Subcutaneous abdominal adipose tissue (tissue), 5 donors: ENCODE results near the gene LYRM2.

Source experiments
- H3K27ac ChIP-seq: one replicate; pipeline ENCODE4 v1.7.0; 2013; ENCODE audit warnings: low read depth, mild to moderate bottlenecking, inconsistent platforms, low read length, moderate library complexity
- H3K27me3 ChIP-seq, 5 donors: one replicate each; pipeline ENCODE4 v1.7.0; 2013; ENCODE audit warnings: low read length in 5 of 5, inconsistent platforms in 1 of 5; ENCODE audit not compliant: control insufficient read depth in 5 of 5, insufficient read depth in 4 of 5
- H3K36me3 ChIP-seq, 5 donors: one replicate each; pipeline ENCODE4 v1.7.0; 2013; ENCODE audit warnings: low read length in 5 of 5; ENCODE audit not compliant: control insufficient read depth in 5 of 5, insufficient read depth in 5 of 5
- H3K4me1 ChIP-seq, 5 donors: one replicate each; pipeline ENCODE4 v1.7.0; 2013; ENCODE audit warnings: low read length in 5 of 5, mild to moderate bottlenecking in 3 of 5, moderate library complexity in 1 of 5; ENCODE audit not compliant: control insufficient read depth in 5 of 5, insufficient read depth in 5 of 5
- H3K4me3 ChIP-seq, 5 donors: one replicate each; pipeline ENCODE4 v1.7.0; 2013; ENCODE audit warnings: low read length in 5 of 5, low read depth in 1 of 5
- H3K9ac ChIP-seq, 5 donors: one replicate each; pipeline ENCODE4 v1.7.0; 2013; ENCODE audit warnings: low read length in 5 of 5, mild to moderate bottlenecking in 4 of 5, moderate library complexity in 3 of 5
- H3K9me3 ChIP-seq, 5 donors: one replicate each; pipeline ENCODE4 v1.7.0; 2013; ENCODE audit warnings: low read length in 5 of 5; ENCODE audit not compliant: control insufficient read depth in 5 of 5
- donor health status: healthy.
- donor health status: healthy.
- donor health status: healthy.
- donor health status: healthy.
- donor health status: healthy.

Gene LYRM2

DNA sequence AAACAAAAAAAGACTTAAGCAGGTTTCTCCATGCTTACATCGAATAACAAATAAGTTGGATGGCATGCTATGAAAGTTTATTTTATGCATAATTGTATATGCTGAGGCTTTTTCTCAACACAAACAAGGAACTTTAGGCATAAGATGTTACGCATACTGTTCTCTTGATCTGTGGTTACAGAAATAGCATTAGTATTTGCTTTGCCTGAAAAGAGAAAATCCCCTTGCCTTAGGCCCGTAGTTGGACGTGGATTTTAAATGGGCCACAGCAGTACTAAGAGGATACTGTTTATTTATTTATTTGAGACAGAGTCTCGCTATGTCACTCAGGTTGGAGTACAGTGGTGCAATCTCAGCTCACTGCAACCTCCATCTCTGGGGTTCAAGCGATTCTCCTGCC, 19.0 kb downstream of the LYRM2 start:
- Histone ChIP-seq H3K9ac (no peak overlapping the region), H3K36me3 (peaks cover 0 to 22% (median 10%) of the 10 kb centered on the region in 5 donors), H3K9me3 (no peaks in the 10 kb centered on the region), H3K27me3 (no peaks in the 10 kb centered on the region), H3K4me3 (no peak overlapping the region), H3K4me1 (no peaks in the 10 kb centered on the region), H3K27ac (no peak overlapping the region)

DNA sequence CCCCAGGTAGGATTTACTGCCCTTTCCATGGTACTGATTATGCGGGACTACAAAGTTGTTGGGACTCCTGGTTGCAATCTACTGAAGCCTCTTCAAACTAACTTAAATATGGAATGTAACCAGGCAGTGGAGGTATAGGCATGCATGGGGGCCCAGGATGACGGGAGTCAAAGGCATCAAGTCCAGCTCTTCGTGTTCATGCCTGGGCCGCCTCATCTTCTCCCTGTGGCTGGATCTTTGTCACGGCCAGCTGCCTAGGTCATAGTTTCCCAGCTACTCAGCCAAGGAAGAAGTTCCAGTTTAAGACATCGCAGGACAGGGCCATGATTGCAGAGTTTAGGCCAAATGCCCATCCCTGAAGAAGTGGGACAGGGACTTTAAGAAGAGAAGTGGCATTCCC, 20.5 kb downstream of the LYRM2 start:
- Histone ChIP-seq H3K4me3 (no peak overlapping the region), H3K9me3 (no peaks in the 10 kb centered on the region), H3K4me1 (no peaks in the 10 kb centered on the region), H3K36me3 (peaks cover 0 to 12% (median 6%) of the 10 kb centered on the region in 5 donors), H3K27me3 (no peaks in the 10 kb centered on the region), H3K9ac (no peak overlapping the region), H3K27ac (no peak overlapping the region)

GRCh38 chr6:89616531-89616930, 22.0 kb downstream of the LYRM2 start:
- Histone ChIP-seq H3K9me3 (no peaks in the 10 kb centered on the region), H3K4me1 (peaks cover 0 to 1% (median 0%) of the 10 kb centered on the region in 5 donors), H3K9ac (no peak overlapping the region), H3K27ac (no peak overlapping the region), H3K27me3 (no peaks in the 10 kb centered on the region), H3K36me3 (peaks cover 0 to 11% (median 5%) of the 10 kb centered on the region in 5 donors), H3K4me3 (no peak overlapping the region)

DNA sequence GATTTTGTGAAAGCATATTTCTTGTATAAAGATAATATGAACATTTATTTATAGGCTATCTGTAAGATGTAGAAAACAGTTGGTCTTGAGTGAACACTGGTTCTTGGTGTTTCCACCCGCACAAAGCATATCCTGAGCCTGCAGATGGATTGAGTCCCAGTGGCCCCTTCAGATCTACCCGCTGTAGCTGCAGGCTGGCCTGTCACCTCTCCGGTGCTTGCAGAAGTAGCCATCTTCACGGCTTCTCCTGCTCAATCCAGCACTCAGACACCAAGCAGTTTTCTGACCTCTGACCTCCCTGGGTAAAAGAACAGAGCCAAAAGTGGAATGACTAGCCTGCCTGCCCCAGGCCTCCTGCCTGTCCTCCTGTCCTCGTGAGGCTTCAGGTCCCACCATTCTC, 22.7 kb downstream of the LYRM2 start:
- peaks cover 0 to 10% (median 0%) of the 10 kb centered on the region in 5 donors for H3K36me3 ChIP-seq
- no peak overlapping the region for H3K9ac ChIP-seq
- no peak overlapping the region for H3K4me3 ChIP-seq
- no peaks in the 10 kb centered on the region for H3K27me3 ChIP-seq
- H3K27ac ChIP-seq: no peak overlapping the region
- peaks cover 0 to 3% (median 0%) of the 10 kb centered on the region in 5 donors for H3K4me1 ChIP-seq
- H3K9me3 ChIP-seq: no peaks in the 10 kb centered on the region

DNA sequence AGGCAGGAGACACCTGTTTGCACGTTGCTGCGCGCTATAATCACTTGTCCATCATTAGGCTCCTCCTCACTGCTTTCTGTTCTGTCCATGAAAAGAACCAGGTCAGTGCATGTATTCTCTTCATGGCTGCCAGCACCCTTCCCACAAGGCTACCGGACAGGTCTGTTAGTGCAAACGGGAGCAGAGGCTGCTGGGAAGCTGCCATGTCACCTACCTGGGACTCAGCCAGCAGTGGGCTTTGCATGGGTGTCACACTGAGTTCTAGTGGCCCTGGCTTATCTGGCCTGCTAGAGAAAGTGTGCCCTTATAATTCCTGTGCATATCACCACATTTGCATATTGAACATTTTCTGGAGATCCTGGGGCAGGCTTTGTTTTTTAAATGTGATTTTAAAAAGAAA, 24.8 kb downstream of the LYRM2 start:
- H3K27me3 ChIP-seq: no peaks in the 10 kb centered on the region
- peaks cover 0 to 3% (median 0%) of the 10 kb centered on the region in 5 donors for H3K4me1 ChIP-seq
- H3K36me3 ChIP-seq: peaks cover 0 to 7% (median 0%) of the 10 kb centered on the region in 5 donors
- H3K27ac ChIP-seq: no peak overlapping the region
- H3K9me3 ChIP-seq: no peaks in the 10 kb centered on the region
- no peak overlapping the region for H3K9ac ChIP-seq
- H3K4me3 ChIP-seq: no peak overlapping the region

GRCh38 chr6:89612121-89612520, 26.4 kb downstream of the LYRM2 start:
- no peaks in the 10 kb centered on the region for H3K27me3 ChIP-seq
- peaks cover 0 to 3% (median 0%) of the 10 kb centered on the region in 5 donors for H3K4me1 ChIP-seq
- peaks cover 0 to 5% (median 0%) of the 10 kb centered on the region in 5 donors for H3K36me3 ChIP-seq
- H3K9ac ChIP-seq: no peak overlapping the region
- no peaks in the 10 kb centered on the region for H3K9me3 ChIP-seq
- H3K27ac ChIP-seq: no peak overlapping the region
- H3K4me3 ChIP-seq: no peak overlapping the region

GRCh38 chr6:89611666-89612065, 26.9 kb downstream of the LYRM2 start:
- no peaks in the 10 kb centered on the region for H3K9me3 ChIP-seq
- peaks cover 0 to 3% (median 0%) of the 10 kb centered on the region in 5 donors for H3K4me1 ChIP-seq
- no peaks in the 10 kb centered on the region for H3K27me3 ChIP-seq
- no peak overlapping the region for H3K4me3 ChIP-seq
- H3K36me3 ChIP-seq: peaks cover 0 to 2% (median 0%) of the 10 kb centered on the region in 5 donors
- H3K9ac ChIP-seq: no peak overlapping the region
- H3K27ac ChIP-seq: no peak overlapping the region

DNA sequence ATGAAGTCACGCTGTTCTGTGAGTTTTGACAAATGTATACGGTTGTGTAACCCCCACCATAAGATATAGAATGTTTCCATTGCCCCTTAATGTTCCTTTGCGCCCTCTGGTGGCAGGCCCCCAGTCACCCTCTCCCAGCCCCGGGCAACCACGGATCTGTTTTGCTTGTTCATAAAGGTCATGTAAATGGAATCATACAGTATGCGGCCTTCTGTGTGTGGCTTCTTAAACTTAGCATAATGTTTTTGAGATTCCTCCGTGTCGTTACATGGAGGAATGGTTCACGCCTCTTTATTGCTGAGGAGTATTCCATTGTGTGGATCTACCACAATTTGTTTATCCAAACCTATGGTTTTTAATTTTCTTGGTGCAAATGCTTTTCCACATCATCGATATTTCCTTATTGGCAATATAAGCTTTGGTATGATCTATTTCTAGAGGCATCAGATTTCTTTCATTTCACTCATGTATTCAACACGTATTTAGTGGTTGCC, 28.4 kb downstream of the LYRM2 start:
- no peaks in the 10 kb centered on the region for H3K27me3 ChIP-seq
- H3K9me3 ChIP-seq: no peaks in the 10 kb centered on the region
- no peak overlapping the region for H3K27ac ChIP-seq
- peaks cover 0 to 3% (median 0%) of the 10 kb centered on the region in 5 donors for H3K4me1 ChIP-seq
- H3K9ac ChIP-seq: no peak overlapping the region
- no peak overlapping the region for H3K4me3 ChIP-seq
- H3K36me3 ChIP-seq: peaks cover 0 to 7% (median 3%) of the 10 kb centered on the region in 5 donors

DNA sequence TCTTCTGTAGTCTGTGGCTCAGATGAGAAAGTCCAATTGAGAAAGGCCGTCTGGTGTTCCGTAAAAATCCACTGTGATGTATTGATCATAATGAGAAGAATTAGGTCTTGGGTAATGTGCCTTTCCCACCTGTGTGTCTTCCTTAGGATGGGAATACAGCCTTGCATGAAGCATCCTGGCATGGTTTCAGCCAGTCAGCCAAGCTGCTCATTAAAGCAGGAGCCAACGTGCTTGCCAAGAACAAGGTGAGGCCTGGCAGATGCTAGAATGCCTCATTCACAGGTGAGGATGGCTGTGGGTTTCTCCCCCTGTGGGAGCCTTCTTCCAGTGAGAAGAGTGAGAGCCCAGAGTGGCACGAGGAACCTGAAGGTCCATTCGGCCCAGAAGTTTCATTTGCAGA, 32.7 kb downstream of the LYRM2 start:
- no peaks in the 10 kb centered on the region for H3K4me1 ChIP-seq
- H3K27me3 ChIP-seq: no peaks in the 10 kb centered on the region
- no peaks in the 10 kb centered on the region for H3K9me3 ChIP-seq

DNA sequence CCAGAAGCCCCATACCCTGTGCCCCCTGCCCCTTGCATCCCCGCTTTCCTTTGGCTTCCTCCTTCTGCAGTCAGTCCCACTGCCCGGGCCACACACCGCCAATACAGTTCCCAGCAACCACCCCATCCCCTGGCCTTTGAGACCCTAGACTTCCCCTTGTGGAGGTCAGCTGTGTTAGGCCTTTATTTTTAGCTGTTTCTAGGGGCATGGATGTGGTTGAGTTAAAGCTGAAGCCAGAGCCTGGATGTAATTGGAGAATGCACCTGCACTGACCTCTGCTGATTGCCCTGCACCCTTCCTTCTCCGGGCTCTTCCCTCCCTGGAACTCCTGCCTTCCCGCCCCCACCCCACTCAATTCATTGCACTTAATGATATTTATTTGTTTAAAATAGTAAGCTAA, 33.9 kb downstream of the LYRM2 start:
- H3K9ac ChIP-seq: no peak overlapping the region
- no peaks in the 10 kb centered on the region for H3K9me3 ChIP-seq
- peaks cover 0 to 7% (median 3%) of the 10 kb centered on the region in 5 donors for H3K36me3 ChIP-seq
- H3K4me1 ChIP-seq: no peaks in the 10 kb centered on the region
- no peak overlapping the region for H3K4me3 ChIP-seq
- no peaks in the 10 kb centered on the region for H3K27me3 ChIP-seq
- H3K27ac ChIP-seq: no peak overlapping the region

More for the DNA sequence above, 32.7 kb downstream of the LYRM2 start:
- H3K36me3 ChIP-seq: peaks cover 0 to 7% (median 3%) of the 10 kb centered on the region in 5 donors
- no peak overlapping the region for H3K4me3 ChIP-seq
- H3K27ac ChIP-seq: no peak overlapping the region
- H3K9ac ChIP-seq: no peak overlapping the region
